Activated CD8-positive, alpha-beta memory T cell treated with anti-CD3 and anti-CD28 coated beads, Interleukin-2, amount 50 U/mL, for 1 hour (primary cell): ENCODE measurements around the gene TTC32.

ENCODE experiments used
- DNase-seq: peaks from one replicate; pipeline ENCODE4 v3.0.0-alpha.2; 2020; ENCODE audit errors: extremely low read depth

Gene TTC32

DNA sequence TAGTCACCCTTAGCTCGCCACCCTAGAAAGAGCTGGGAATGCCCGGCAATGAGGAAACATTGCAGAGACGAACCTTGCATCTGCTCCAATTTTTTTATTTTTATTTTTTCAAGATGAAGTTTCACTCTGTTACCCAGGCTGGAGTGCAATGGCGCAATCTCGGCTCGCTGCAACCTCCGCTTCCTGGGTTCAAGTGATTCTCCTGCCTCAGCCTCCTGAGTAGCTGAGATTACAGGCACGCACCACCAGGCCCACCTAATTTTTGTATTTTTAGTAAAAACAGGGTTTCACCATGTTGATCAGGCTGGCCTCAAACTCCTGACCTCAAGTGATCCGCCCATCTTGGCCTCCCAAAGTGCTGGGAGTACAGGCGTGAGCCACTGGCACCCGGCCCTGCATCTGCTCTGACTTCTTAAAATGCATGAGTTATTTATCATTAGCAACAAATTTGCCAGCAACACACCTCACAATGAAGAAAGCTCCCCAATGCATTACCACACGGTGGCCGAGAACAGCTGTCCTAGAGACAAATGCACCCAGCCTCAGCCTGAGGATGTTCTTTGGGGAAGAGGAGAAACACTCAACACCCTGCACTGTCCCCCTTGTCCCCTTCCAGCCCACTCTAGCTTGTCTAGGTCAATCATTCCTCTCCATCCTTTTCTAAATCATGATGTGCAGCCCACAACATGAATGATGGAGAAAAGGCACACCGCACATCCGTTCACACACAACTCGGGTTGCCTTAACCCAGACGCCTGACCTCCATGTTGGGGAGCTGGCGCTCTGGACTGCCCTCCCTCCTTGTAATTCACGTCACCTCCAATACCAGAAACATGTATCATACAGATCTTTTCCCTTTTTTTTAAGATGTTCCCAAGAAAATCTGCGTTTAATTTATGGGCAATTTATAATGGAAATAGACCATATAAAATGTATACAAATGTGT, 46.9 kb downstream of the TTC32 start:
- DNase-seq, result no peak

DNA sequence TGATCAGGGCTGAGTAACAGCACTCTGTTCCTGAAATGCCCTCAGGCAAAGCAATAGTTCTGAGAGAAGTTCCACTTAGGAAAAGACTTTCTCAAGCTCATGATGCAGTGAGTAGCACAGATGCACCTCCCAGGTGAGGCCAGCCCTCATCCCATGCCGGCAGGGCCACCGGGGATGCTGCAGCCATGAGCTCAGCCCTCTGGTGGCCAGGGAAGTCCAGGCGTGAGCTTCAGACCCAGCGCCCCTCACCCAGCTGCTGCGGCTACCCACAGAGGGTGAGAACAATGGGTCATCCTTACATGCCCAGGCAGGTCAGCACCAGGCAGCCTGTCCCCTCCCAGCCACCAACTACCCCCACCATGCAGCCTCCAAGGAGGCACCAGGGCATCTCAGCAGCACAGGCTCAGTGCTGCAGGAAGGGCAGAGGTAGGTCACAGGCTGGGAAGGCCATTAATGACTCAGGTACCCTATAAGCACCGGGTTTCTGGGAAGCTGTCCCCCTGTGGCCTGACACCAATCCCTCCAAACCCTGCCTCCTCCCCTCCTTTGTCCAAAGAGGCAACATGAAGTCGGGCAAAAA, 50.6 kb downstream of the TTC32 start:
- no peak for DNase-seq

- DNase-seq, result no peak
These were observed 51.4 kb downstream of the TTC32 start for GRCh38 chr2:19850056-19851050.

- no peak for DNase-seq
These were observed 52.8 kb downstream of the TTC32 start for GRCh38 chr2:19848952-19849351.

GRCh38 chr2:19848029-19848750, 53.6 kb downstream of the TTC32 start:
- no peak for DNase-seq

- DNase-seq, result no peak
These were observed 54.3 kb downstream of the TTC32 start for GRCh38 chr2:19847486-19847885.
